Hepatocyte (in vitro differentiated cells): ENCODE measurements around the gene SLC47A2. TPM values are rescaled to one million over a fixed set of nuclear protein-coding genes. Genes with fewer than 3 reads are reported as not detected.

Source experiments
- DNase-seq: peaks from one replicate; pipeline ENCODE4 v3.0.0-alpha.2; 2016; ENCODE audit warnings: low spot score
- H2AFZ ChIP-seq: fragments of 200-600 bp; sonication (generic); 2 replicates; pipeline ENCODE4 v1.6.0; 2016; ENCODE audit warnings: antibody characterized with exemption, mild to moderate bottlenecking
- H3K27ac ChIP-seq: fragments of 200-600 bp; sonication (generic); 2 replicates; pipeline ENCODE4 v1.5.1; 2016; ENCODE audit warnings: mild to moderate bottlenecking
- H3K27me3 ChIP-seq: fragments of 200-600 bp; sonication (generic); 2 replicates; pipeline ENCODE4 v1.6.1; 2016
- H3K36me3 ChIP-seq: fragments of 200-600 bp; sonication (generic); replicated peaks from 2 replicates; pipeline ENCODE4 v1.5.1; 2016; ENCODE audit warnings: low read depth; ENCODE audit not compliant: insufficient read depth
- H3K4me1 ChIP-seq: fragments of 200-600 bp; sonication (generic); 2 replicates; pipeline ENCODE4 v1.5.1; 2016; ENCODE audit warnings: mild to moderate bottlenecking, moderate library complexity; ENCODE audit not compliant: insufficient read depth
- H3K4me2 ChIP-seq: fragments of 200-600 bp; sonication (generic); 2 replicates; pipeline ENCODE4 v1.6.0; 2016
- H3K4me3 ChIP-seq: fragments of 200-600 bp; sonication (generic); 2 replicates; pipeline ENCODE4 v1.5.1; 2016; ENCODE audit warnings: mild to moderate bottlenecking
- H3K79me2 ChIP-seq: fragments of 200-600 bp; sonication (generic); 2 replicates; pipeline ENCODE4 v1.6.0; 2017; ENCODE audit warnings: mild to moderate bottlenecking
- H3K9me2 ChIP-seq: fragments of 200-600 bp; sonication (generic); replicated peaks from 2 replicates; pipeline ENCODE4 v1.6.0; 2017; ENCODE audit warnings: mild to moderate bottlenecking; ENCODE audit not compliant: insufficient read depth
- H3K9me3 ChIP-seq: fragments of 200-600 bp; sonication (generic); 2 replicates; pipeline ENCODE4 v1.5.1; 2016; ENCODE audit warnings: low read depth, mild to moderate bottlenecking
- H4K20me1 ChIP-seq: fragments of 200-600 bp; sonication (generic); 2 replicates; pipeline ENCODE4 v1.6.0; 2016; ENCODE audit warnings: mild to moderate bottlenecking; ENCODE audit not compliant: insufficient read depth, poor library complexity, severe bottlenecking
- EZH2 ChIP-seq: fragments of 200-600 bp; sonication (generic); IDR thresholded peaks from 2 replicates; pipeline ENCODE4 v1.6.1; 2016; ENCODE audit warnings: antibody characterized with exemption, mild to moderate bottlenecking, borderline replicate concordance
- EZH2phosphoT487 ChIP-seq: fragments of 200-600 bp; sonication (generic); IDR thresholded peaks from one replicate; pipeline ENCODE4 v1.6.1; 2018; ENCODE audit warnings: antibody characterized with exemption, mild to moderate bottlenecking, low read depth, moderate library complexity; ENCODE audit not compliant: unreplicated experiment, severe bottlenecking
- WGBS: methylation state at CpG from one replicate; pipeline ENCODE4 v1.1.6; 2016; ENCODE audit warnings: low lambda C conversion rate; ENCODE audit errors: missing lambda C conversion rate; 5-methylcytosine and 5-hydroxymethylcytosine counted together
- polyA plus RNA-seq: library from polyadenylated mRNA; unstranded; fragments of >200 nt; fragmentation: Nextera tagmentation; extraction: Ambion mirVana; gene quantifications from 2 replicates; pipeline ENCODE4 v1.2.1, GENCODE V29; 2016
- total RNA-seq: library from RNA; depleted of rRNA; stranded (reverse); fragments of >200 nt; gene quantifications from 2 replicates; pipeline ENCODE4 v1.2.3, GENCODE V29; 2014
- TF ChIP-seq, protein P1 (sequence below): fragments of 200-600 bp; sonication (generic); IDR thresholded peaks from 2 replicates; pipeline ENCODE4 v1.5.1; 2016; ENCODE audit warnings: antibody characterized with exemption, mild to moderate bottlenecking; ENCODE audit not compliant: poor library complexity

SLC47A2 gene
- total and polyA plus RNA-seq, 2 experiments from 2014 or later, result 0.07 TPM; not detected in 1

DNA sequence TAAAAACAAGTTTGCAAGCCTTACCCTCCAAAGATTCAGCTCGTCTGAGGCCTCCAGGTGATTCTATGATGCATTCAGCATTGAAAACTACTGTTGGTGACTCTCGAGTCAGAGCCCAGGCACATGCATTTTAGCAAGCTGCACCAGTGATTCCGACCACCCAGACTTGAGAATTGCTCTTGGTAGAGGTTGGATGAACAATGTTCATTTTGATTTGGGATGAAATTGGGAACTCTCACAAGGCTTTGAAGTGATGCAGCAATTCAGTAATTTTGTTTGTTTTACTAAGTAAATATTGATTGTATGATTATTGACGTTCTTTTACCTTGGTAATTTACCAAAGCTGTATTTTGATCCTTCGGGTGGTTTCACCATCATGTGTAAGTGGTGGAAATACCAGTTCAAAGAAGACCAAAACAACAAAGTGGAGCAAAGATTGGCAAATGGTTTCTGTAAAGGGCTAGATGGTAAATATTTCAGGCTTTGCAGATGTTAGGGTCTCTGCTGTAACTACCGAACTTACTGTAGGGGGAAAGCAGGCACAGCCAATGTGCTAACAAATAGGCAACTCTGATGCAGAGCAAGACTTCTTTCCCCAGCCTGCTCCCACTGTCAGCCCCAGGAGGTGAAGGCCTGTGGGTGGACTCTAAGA is 56.0 kb downstream of the SLC47A2 start:
- H3K4me2 ChIP-seq, result no peak overlapping the region
- TF ChIP-seq, protein P1, sequence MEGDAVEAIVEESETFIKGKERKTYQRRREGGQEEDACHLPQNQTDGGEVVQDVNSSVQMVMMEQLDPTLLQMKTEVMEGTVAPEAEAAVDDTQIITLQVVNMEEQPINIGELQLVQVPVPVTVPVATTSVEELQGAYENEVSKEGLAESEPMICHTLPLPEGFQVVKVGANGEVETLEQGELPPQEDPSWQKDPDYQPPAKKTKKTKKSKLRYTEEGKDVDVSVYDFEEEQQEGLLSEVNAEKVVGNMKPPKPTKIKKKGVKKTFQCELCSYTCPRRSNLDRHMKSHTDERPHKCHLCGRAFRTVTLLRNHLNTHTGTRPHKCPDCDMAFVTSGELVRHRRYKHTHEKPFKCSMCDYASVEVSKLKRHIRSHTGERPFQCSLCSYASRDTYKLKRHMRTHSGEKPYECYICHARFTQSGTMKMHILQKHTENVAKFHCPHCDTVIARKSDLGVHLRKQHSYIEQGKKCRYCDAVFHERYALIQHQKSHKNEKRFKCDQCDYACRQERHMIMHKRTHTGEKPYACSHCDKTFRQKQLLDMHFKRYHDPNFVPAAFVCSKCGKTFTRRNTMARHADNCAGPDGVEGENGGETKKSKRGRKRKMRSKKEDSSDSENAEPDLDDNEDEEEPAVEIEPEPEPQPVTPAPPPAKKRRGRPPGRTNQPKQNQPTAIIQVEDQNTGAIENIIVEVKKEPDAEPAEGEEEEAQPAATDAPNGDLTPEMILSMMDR, result no peak
- TF ChIP-seq EZH2 (no peak), EZH2phosphoT487 (no peak)
- peaks cover 3% of the 10 kb centered on the region for H3K36me3 ChIP-seq

DNA sequence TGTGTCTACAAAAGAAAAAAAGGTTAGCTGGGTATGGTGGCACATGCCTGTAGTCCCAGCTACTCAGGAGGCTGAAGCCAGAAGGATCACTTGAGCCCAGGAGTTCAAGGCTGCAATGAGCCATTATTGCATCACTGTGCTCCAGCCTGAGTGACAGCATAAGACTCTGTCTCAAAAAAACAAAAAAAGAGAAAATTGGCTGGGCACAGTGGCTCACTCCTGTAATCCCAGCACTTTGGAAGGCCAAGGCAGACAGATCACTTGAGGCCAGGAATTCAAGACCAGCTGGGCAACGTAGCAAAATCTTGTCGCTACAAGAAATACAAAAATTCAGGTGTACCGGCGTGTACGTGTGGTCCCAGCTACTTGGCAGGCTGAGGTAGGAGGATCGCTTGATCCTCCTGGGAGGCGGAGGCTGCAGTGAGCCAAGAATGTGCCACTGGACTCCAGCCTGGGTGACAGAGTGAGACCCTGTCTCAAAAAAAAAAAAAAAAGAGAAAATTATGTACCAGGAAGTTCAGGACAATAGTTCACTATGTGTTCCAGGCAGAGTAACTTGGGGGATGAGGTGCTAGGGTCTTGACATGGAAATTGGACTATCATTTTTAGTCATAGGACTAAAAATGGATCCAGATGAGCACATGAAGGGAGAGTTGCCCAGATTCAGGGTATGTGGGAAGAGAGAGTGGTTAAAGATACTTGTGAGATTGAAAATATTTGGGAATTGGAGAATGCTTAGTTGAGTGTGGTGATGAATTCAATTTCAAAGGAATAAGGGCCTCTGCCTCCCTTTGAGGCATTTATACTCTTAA is 56.8 kb downstream of the SLC47A2 start:
- H3K4me1 ChIP-seq, result peaks cover 5% of the 10 kb centered on the region
- no peaks in the 10 kb centered on the region for H3K9me3 ChIP-seq
- no peak overlapping the region for H3K27ac ChIP-seq

More for the DNA sequence above, 56.0 kb downstream of the SLC47A2 start:
- no peak overlapping the region for H3K4me3 ChIP-seq
- 74% methylated on average over 6 of the region's 6 CpGs for WGBS
- no peak overlapping the region for H3K27ac ChIP-seq
- peaks cover 20% of the 10 kb centered on the region for H3K79me2 ChIP-seq
- H2AFZ ChIP-seq, result no peak overlapping the region
- no peaks in the 10 kb centered on the region for H3K9me2 ChIP-seq
- no peaks in the 10 kb centered on the region for H4K20me1 ChIP-seq
- H3K27me3 ChIP-seq, result no peaks in the 10 kb centered on the region
- no peaks in the 10 kb centered on the region for H3K9me3 ChIP-seq
- DNase-seq, result no peak
- peaks cover 5% of the 10 kb centered on the region for H3K4me1 ChIP-seq

DNA sequence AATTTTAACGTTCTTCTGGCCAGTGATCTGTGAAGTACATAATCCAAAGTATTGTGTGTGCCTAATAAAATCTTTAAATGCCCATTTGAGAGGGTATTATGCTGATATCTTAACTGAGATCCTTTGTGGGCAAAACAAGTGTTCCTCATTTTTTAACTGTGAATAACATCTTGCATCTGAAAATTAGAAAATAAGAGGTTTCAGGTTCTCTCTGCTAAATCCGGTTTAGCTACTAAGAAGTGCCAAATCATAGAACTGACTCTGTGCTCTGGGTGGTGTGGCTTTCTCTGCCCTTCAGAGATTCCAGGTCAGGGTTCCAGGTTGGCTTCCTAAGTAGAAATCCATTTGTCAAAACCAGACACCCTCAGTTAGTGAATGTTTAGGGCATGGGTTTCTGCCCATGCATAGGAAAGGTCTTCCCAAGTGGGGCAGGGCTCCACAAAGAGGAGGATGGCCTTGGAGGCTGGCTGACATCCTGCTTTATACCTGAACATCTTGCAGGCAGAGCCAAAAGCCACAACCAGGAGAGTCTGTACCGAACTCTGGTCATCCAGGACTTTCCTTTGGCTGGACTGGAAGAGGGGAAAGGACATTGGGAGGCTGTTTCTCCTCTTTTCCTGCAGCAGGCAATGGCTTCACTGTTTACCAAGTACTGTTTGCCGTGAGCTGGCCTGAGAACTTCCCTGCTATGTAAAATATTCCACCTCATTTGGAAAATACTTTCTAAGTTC is 59.4 kb downstream of the SLC47A2 start:
- TF ChIP-seq EZH2, result no peak
- TF ChIP-seq EZH2phosphoT487, result no peak
- TF ChIP-seq, protein P1, result no peak
- DNase-seq, result no peak
- H2AFZ ChIP-seq, result no peak overlapping the region
- H3K27ac ChIP-seq, result no peak overlapping the region
- no peak overlapping the region for H3K4me3 ChIP-seq
- peaks cover 12% of the 10 kb centered on the region for H3K4me1 ChIP-seq
- no peaks in the 10 kb centered on the region for H3K36me3 ChIP-seq
- H3K79me2 ChIP-seq, result peaks cover 50% of the 10 kb centered on the region
- no peak overlapping the region for H3K4me2 ChIP-seq
- H3K27me3 ChIP-seq, result no peaks in the 10 kb centered on the region
- H3K9me2 ChIP-seq, result no peaks in the 10 kb centered on the region
- no peaks in the 10 kb centered on the region for H3K9me3 ChIP-seq
- 76% methylated on average over 4 of the region's 4 CpGs for WGBS
- H4K20me1 ChIP-seq, result no peaks in the 10 kb centered on the region

More for the DNA sequence above, 56.8 kb downstream of the SLC47A2 start:
- H3K36me3 ChIP-seq, result peaks cover 3% of the 10 kb centered on the region
- H3K27me3 ChIP-seq, result no peaks in the 10 kb centered on the region
- H4K20me1 ChIP-seq, result no peaks in the 10 kb centered on the region
- no peak for DNase-seq
- no peak overlapping the region for H2AFZ ChIP-seq
- WGBS, result 97% methylated on average over 7 of the region's 7 CpGs
- no peaks in the 10 kb centered on the region for H3K9me2 ChIP-seq
- no peak overlapping the region for H3K4me2 ChIP-seq
- TF ChIP-seq, protein P1, result no peak
- no peak overlapping the region for H3K4me3 ChIP-seq
- peaks cover 28% of the 10 kb centered on the region for H3K79me2 ChIP-seq
